K562 (cell line): ENCODE measurements around the gene CAPZA1. TPM values are rescaled to one million over a fixed set of nuclear protein-coding genes. Genes with fewer than 3 reads are reported as not detected.

Source experiments
- BRD4 ChIP-seq: fragments of 200-600 bp; sonication (generic); IDR thresholded peaks from 2 replicates; pipeline ENCODE4 v1.6.1; 2017; ENCODE audit warnings: inconsistent platforms
- CREB1 ChIP-seq, 2 experiments: sonication (generic) in 1 of 2; formaldehyde crosslinking in 1 of 2; IDR thresholded peaks; 2 replicates each; pipeline versions ENCODE4 v1.6.1 to v1.8.0; 2012 to 2022; ENCODE audit warnings: inconsistent platforms in 1 of 2, mild to moderate bottlenecking in 1 of 2, missing genetic modification reagents in 1 of 2, moderate library complexity in 1 of 2
- CREM ChIP-seq: IDR thresholded peaks from 2 replicates; pipeline ENCODE4 v1.6.1; 2014; ENCODE audit warnings: antibody characterized with exemption, low read depth
- HMGN3 ChIP-seq: IDR thresholded peaks from 2 replicates; pipeline ENCODE4 v1.6.1; 2011; ENCODE audit warnings: borderline replicate concordance, low read depth, mild to moderate bottlenecking, mixed read lengths, low read length; ENCODE audit not compliant: insufficient read length; ENCODE audit errors: extremely low read depth
- KLF6 ChIP-seq: fragments of 250-450 bp; sonication (Bioruptor Pico); IDR thresholded peaks from 2 replicates; pipeline ENCODE4 v1.4.0; 2020; ENCODE audit warnings: mild to moderate bottlenecking, moderate library complexity, borderline replicate concordance
- MEIS2 ChIP-seq: fragments of 450-650 bp; IDR thresholded peaks from 2 replicates; pipeline ENCODE4 v1.6.1; 2014; ENCODE audit warnings: mild to moderate bottlenecking; ENCODE audit not compliant: partially characterized antibody
- MYC ChIP-seq, 2 experiments: fragments of 250-450 bp in 1 of 2; sonication (Bioruptor Pico) in 1 of 2; IDR thresholded peaks; 2 replicates each; pipeline versions ENCODE4 v1.5.1 to v1.6.1; 2012 to 2021; ENCODE audit warnings: low read depth in 2 of 2, borderline replicate concordance in 1 of 2, improper control_type of control experiment in 1 of 2, low read length in 1 of 2, mild to moderate bottlenecking in 1 of 2, moderate library complexity in 1 of 2
- PHF8 ChIP-seq: fragments of 200-600 bp; sonication (generic); IDR thresholded peaks from 2 replicates; pipeline ENCODE4 v1.6.1; 2012; ENCODE audit warnings: mixed run types, mild to moderate bottlenecking, inconsistent platforms, low read length, moderate library complexity, borderline replicate concordance
- RB1 ChIP-seq: fragments of 450-650 bp; IDR thresholded peaks from 2 replicates; pipeline ENCODE4 v1.6.1; 2017; ENCODE audit warnings: low read depth, mild to moderate bottlenecking
- SETDB1 ChIP-seq: IDR thresholded peaks from one replicate; pipeline ENCODE4 v1.6.1; 2012; ENCODE audit warnings: low read length, control low read depth, inconsistent platforms
- SPI1 ChIP-seq: IDR thresholded peaks from 2 replicates; pipeline ENCODE4 v1.6.1; 2011; ENCODE audit warnings: low read depth, low read length, control low read depth, borderline replicate concordance
- SRSF3 ChIP-seq: fragments of 200-400 bp; formaldehyde crosslinking; IDR thresholded peaks from 2 replicates; pipeline ENCODE4 v1.6.1; 2016; ENCODE audit warnings: mild to moderate bottlenecking, low read length, moderate library complexity; ENCODE audit not compliant: insufficient read depth
- TRIM28 ChIP-seq: fragments of 450-650 bp; IDR thresholded peaks from 2 replicates; pipeline ENCODE4 v1.6.1; 2017
- ZNF57 ChIP-seq: fragments of 450-650 bp; formaldehyde crosslinking; IDR thresholded peaks from 2 replicates; pipeline ENCODE4 v1.4.0; 2020; ENCODE audit warnings: mild to moderate bottlenecking, moderate library complexity
- polyA plus RNA-seq, 8 experiments: library from polyadenylated mRNA; depleted of rRNA in 4 of 8; stranded (reverse) in 5 of 8; unstranded in 3 of 8; fragments of >200 nt; fragmentation: Nextera tagmentation in 2 of 8; fragmentation: Illumina TruSeq in 1 of 8; extraction: Ambion mirVana in 2 of 8; extraction: Trizol in 1 of 8; gene quantifications; 2 replicates each; pipeline versions ENCODE4 v1.2.1 to v1.2.3, GENCODE V29; 2011 to 2014; ENCODE audit warnings: inconsistent platforms in 1 of 8, missing spikeins in 1 of 8
- total RNA-seq, 7 experiments: library from RNA; depleted of rRNA in 6 of 7; stranded (reverse); fragments of >200 nt in 6 of 7; fragmentation: Illumina TruSeq in 2 of 7; extraction: Trizol in 2 of 7; gene quantifications; 2 replicates each; pipeline versions ENCODE4 v1.2.1 to v1.2.3, GENCODE V29; 2011 to 2021; ENCODE audit warnings: low replicate concordance in 1 of 7
- TF ChIP-seq, protein P1 (sequence below), 2 experiments: fragments of 250-450 bp in 1 of 2; fragments of 450-650 bp in 1 of 2; sonication (Bioruptor Pico) in 1 of 2; IDR thresholded peaks; 2 replicates each; pipeline versions ENCODE4 v1.6.1 to v1.8.0; 2016 to 2021; ENCODE audit warnings: mild to moderate bottlenecking in 2 of 2, moderate library complexity in 2 of 2, missing compliant biosample characterization in 1 of 2, missing genetic modification characterization in 1 of 2
- TF ChIP-seq, protein P2 (sequence below): sonication (generic); formaldehyde crosslinking; IDR thresholded peaks from 2 replicates; pipeline ENCODE4 v1.9.0; 2022; ENCODE audit warnings: mild to moderate bottlenecking, missing genetic modification reagents
- TF ChIP-seq, protein P3 (sequence below): sonication (generic); formaldehyde crosslinking; IDR thresholded peaks from 2 replicates; pipeline ENCODE4 v1.8.1; 2023; ENCODE audit warnings: missing genetic modification reagents, mild to moderate bottlenecking, borderline replicate concordance
- TF ChIP-seq, protein P4 (sequence below): fragments of 450-650 bp; IDR thresholded peaks from 2 replicates; pipeline ENCODE4 v1.6.1; 2016

CAPZA1 gene
- total and polyA plus RNA-seq, 9 of the 15 experiments (the other 6 are each of a cell fraction or from before 2014, with no cell fraction given) = 237 to 1,020 (median 306) TPM

DNA sequence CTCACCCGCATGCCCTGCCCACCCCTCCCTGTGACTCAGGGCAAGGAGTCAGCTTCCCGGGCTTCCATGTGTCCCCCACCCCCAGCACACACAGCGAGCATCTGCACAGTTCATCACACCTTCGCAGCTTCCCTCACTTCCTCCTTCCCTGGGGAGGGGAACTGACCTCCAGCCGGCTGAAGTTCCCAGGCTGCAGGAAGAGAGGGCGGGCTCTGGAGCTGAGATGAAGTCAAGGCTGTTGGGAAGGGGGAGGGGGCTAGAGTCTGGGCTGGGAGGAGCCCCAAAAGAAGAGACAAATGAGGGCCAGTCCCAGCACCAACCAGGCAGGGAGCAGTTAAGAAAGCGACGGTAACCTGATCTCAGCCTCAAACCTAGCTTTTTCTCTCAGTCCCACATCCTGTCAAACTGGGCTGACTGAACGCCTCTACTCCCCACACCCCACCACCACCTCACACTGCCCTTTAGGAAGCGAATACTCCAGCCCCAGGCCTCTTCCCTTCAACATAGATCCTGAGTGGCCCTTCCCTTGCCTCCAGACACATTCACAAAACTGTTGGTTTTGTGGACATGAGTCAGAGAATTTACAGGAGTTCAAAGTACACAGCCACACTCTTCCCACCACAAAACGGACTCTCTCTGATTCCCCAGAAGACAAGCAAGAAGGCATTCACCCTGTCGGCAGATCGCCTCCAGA, 85.4 kb downstream of the CAPZA1 start (continued):
- TF ChIP-seq SRSF3 = no peak
- TF ChIP-seq, protein P1, sequence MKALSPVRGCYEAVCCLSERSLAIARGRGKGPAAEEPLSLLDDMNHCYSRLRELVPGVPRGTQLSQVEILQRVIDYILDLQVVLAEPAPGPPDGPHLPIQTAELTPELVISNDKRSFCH (CRISPR knock-in tag; IDR thresholded peaks at IDR 0.05) = no peak
- TF ChIP-seq, protein P1 (tag; IDR thresholded peaks at IDR 0.05) = no peak; the same call in 1 of the 2 replicates
- peak; percentile 78 for TF ChIP-seq CREM
- peak; percentile 3 for TF ChIP-seq SETDB1
- 0 out of 2 replicates have a peak, but pooled peaks have one; percentile 65 for TF ChIP-seq MYC (IDR thresholded peaks at IDR 0.05; ENCODE audit: low read depth, low read length)
- TF ChIP-seq MYC (CRISPR knock-in tag; IDR thresholded peaks at IDR 0.05; ENCODE audit: borderline replicate concordance, low read depth) = no peak
- TF ChIP-seq CREB1 (IDR thresholded peaks at IDR 0.05) = peak; percentile 48; the same call in 1 of the 2 replicates
- 0 out of 2 replicates have a peak, but pooled peaks have one; percentile 53 for TF ChIP-seq CREB1 (CRISPR knock-in tag; IDR thresholded peaks at IDR 0.05)
- TF ChIP-seq BRD4 = 0 out of 2 replicates have a peak, but pooled peaks have one; percentile 73
- TF ChIP-seq SPI1 = peak; percentile 97
- TF ChIP-seq, protein P2, sequence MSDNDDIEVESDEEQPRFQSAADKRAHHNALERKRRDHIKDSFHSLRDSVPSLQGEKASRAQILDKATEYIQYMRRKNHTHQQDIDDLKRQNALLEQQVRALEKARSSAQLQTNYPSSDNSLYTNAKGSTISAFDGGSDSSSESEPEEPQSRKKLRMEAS = peak; percentile 98
- no peak for TF ChIP-seq ZNF57
- peak; percentile 39; the same call in 1 of the 2 replicates for TF ChIP-seq PHF8
- TF ChIP-seq, protein P3, sequence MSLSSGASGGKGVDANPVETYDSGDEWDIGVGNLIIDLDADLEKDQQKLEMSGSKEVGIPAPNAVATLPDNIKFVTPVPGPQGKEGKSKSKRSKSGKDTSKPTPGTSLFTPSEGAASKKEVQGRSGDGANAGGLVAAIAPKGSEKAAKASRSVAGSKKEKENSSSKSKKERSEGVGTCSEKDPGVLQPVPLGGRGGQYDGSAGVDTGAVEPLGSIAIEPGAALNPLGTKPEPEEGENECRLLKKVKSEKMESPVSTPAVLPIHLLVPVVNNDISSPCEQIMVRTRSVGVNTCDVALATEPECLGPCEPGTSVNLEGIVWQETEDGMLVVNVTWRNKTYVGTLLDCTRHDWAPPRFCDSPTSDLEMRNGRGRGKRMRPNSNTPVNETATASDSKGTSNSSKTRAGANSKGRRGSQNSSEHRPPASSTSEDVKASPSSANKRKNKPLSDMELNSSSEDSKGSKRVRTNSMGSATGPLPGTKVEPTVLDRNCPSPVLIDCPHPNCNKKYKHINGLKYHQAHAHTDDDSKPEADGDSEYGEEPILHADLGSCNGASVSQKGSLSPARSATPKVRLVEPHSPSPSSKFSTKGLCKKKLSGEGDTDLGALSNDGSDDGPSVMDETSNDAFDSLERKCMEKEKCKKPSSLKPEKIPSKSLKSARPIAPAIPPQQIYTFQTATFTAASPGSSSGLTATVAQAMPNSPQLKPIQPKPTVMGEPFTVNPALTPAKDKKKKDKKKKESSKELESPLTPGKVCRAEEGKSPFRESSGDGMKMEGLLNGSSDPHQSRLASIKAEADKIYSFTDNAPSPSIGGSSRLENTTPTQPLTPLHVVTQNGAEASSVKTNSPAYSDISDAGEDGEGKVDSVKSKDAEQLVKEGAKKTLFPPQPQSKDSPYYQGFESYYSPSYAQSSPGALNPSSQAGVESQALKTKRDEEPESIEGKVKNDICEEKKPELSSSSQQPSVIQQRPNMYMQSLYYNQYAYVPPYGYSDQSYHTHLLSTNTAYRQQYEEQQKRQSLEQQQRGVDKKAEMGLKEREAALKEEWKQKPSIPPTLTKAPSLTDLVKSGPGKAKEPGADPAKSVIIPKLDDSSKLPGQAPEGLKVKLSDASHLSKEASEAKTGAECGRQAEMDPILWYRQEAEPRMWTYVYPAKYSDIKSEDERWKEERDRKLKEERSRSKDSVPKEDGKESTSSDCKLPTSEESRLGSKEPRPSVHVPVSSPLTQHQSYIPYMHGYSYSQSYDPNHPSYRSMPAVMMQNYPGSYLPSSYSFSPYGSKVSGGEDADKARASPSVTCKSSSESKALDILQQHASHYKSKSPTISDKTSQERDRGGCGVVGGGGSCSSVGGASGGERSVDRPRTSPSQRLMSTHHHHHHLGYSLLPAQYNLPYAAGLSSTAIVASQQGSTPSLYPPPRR (CRISPR knock-in tag) = no peak
- 0 out of 2 replicates have a peak, but pooled peaks have one; percentile 23 for TF ChIP-seq TRIM28
- TF ChIP-seq KLF6 (CRISPR knock-in tag) = no peak
- peak; percentile 76 for TF ChIP-seq MEIS2
- TF ChIP-seq, protein P4, sequence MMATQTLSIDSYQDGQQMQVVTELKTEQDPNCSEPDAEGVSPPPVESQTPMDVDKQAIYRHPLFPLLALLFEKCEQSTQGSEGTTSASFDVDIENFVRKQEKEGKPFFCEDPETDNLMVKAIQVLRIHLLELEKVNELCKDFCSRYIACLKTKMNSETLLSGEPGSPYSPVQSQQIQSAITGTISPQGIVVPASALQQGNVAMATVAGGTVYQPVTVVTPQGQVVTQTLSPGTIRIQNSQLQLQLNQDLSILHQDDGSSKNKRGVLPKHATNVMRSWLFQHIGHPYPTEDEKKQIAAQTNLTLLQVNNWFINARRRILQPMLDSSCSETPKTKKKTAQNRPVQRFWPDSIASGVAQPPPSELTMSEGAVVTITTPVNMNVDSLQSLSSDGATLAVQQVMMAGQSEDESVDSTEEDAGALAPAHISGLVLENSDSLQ = peak; percentile 85
- no peak for TF ChIP-seq RB1
- peak; percentile 52 for TF ChIP-seq HMGN3
